Measurements from ENCODE around the gene SMYD2.
A peak's percentile ranks its signal among the peaks of the same experiment; 100 is the strongest.

The SMYD2 gene

DNA sequence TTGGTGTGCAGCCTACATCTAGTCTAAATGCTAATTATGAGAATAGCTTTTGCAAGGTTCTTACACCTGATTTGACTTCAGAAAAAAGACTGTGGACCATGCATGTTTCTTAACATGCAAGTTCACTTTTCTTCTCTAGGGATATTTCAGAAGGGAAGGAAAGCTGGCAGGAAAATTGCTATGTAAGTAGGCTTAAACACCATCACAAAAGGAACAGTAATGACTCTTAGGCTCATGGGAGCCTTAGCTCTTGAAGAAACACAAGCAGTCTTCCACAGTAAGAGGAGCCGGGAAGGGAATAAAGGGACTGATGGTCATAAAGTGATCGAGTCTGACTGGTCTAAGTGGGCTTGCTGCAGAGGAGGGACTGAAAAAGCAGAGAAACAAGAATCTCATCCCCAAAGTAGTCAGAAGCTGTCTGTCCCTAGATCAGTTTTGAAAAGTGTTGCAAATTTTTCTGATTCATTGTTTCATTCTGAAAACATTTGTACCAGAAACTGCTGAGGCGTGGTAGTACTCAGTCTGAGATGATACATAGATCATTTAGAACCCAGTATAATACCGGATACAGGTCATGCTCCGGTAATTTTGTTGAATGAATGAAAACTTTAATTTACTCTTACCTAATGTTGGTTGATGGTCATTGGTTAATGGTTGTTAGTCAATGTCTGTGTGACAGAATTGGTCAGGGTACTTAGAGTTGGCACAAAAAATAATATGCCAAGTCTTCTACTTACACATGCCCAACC, 40.9 kb downstream of the SMYD2 start:
- no peak for DNase-seq (ENCODE audit: insufficient read length)

DNA sequence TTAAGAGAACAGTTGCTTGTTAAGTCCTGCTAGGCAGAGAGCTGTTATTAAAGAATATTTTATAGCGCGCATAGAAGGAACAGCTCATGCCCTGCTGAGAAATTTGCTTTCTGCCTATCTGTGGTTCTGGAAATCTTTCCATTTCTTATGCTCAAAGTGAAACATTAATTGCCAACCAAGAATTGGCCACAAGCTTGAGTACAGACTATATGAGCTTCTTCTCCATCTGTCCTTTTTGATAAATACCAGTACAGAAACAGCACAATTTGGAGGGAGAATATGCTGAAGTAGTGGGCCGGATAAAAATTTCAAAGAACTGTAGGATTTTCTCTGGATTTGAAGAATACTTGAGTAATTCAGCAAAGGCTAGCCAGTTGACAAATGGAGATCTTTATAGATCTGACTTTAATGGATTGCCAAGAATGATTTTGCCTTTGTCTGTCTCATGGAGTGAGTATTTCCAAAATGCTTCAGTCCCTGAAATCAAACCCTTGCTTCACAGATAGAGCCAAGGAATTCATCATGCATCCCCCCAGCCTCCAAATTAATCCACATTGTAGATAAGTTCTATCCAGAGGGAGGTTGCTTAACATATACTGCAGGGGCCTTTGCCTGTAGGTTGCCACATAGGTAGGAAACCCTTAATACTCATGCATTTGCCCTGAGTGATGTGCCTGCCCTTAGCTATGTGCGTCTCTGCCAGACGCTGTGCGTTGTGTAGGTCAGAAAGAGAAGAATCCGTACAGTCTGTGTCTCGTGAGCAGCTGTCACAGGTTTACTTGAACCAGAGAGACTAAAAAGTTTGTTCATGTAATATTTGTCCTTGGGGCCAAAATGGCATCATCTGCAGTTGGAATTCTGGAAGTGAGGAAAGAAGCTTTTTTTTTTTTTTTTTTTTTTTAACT, 44.2 kb downstream of the SMYD2 start:
- FAIRE-seq (no peak), DNase-seq (ENCODE audit: insufficient read length) (no peak)
- TF ChIP-seq TAF1 (IDR thresholded peaks at IDR 0.05; ENCODE audit: borderline replicate concordance, low read depth, low read length), result no peak
- TF ChIP-seq POLR2AphosphoS5 (IDR thresholded peaks at IDR 0.05; ENCODE audit: low read depth, low read length), result no peak
- no peak for TF ChIP-seq POLR2A (IDR thresholded peaks at IDR 0.05; ENCODE audit: low read depth, low read length)

More for the DNA sequence above, 40.9 kb downstream of the SMYD2 start:
- FAIRE-seq, result no peak
- TF ChIP-seq POLR2AphosphoS5 (IDR thresholded peaks at IDR 0.05; ENCODE audit: low read depth, low read length), result no peak
- TF ChIP-seq TAF1 (IDR thresholded peaks at IDR 0.05; ENCODE audit: borderline replicate concordance, low read depth, low read length), result no peak
- no peak for TF ChIP-seq POLR2A (IDR thresholded peaks at IDR 0.05; ENCODE audit: low read depth, low read length)

DNA sequence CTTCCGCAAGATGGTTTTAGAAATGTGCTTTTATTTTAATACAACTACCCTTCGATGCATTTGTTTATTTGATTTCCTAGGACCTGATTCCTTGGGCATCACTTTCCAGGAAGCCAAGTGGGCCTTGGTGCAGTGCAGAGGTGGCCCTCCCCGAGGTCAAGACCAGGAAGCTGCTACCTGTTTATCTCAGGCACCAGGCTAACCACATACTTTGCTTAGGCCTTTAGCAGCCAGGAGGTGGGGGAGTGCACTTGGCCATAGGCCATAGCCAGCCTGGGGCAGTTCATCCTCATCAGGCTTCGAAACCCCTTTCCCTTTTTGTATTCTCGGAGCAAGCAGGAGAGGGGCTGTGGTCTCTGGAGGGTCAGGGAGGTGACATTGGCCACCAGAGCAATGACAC, 45.4 kb downstream of the SMYD2 start:
- FAIRE-seq, result no peak
- TF ChIP-seq POLR2A (IDR thresholded peaks at IDR 0.05; ENCODE audit: low read depth, low read length), result no peak
- no peak for TF ChIP-seq TAF1 (IDR thresholded peaks at IDR 0.05; ENCODE audit: borderline replicate concordance, low read depth, low read length)
- TF ChIP-seq POLR2AphosphoS5 (IDR thresholded peaks at IDR 0.05; ENCODE audit: low read depth, low read length), result no peak
- DNase-seq (ENCODE audit: insufficient read length), result no peak

DNA sequence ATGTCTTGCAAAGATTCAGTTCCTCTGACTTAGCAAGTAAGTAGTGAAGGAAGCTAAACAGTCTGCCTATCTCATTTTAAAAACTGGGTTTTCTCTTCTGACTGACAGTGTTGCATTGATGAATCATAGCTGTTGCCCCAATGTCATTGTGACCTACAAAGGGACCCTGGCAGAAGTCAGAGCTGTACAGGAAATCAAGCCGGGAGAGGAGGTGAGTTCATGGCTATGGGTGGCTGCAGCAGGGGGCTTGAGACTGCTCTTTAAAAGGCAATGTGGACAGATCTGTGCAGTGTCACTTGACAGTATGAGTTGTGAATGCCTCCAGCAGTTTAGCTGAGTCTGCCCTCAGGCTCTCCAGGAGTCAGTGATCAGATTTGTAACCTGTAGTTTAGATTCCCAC, 46.6 kb downstream of the SMYD2 start:
- DNase-seq (ENCODE audit: insufficient read length) (no peak), FAIRE-seq (no peak)
- no peak for TF ChIP-seq POLR2AphosphoS5 (IDR thresholded peaks at IDR 0.05; ENCODE audit: low read depth, low read length)
- TF ChIP-seq TAF1 (IDR thresholded peaks at IDR 0.05; ENCODE audit: borderline replicate concordance, low read depth, low read length), result no peak
- no peak for TF ChIP-seq POLR2A (IDR thresholded peaks at IDR 0.05; ENCODE audit: low read depth, low read length)

DNA sequence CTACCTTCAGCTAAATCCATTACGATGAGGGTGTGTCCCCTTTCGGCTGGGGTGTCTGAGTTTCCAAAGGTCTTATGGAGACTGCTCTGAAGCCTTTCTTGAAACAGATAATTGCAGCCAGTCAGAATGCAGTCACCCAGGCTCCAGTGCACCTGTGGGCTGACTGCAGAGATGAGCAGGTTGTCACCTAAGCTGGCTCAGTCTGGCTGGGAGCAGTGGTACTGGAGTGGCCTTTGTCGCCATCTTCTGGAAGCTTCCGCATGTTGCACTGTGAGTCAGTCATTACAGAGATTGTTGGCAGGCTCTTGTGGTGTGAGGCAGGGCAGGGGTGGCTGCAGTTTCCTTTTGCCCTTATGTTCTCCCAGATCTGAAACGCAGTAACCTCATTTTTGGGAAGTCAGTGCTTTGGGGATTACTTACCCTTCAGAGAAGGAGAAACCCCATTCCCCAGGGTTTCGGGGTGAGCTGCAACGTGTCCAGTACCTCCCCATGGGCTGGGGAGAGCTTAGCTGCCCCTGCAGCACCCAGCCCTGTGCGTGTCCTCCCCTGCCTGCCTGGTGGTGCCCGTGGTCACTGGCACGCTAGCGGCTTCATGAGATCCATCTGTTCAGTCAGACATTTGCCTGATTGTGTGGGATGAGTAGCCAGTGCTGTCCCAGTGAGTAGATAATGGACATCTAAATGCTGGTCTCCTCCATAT, 48.0 kb downstream of the SMYD2 start:
- DNase-seq (ENCODE audit: insufficient read length) (peak; percentile 54), FAIRE-seq (peak; percentile 93)
- TF ChIP-seq TAF1 (IDR thresholded peaks at IDR 0.05; ENCODE audit: borderline replicate concordance, low read depth, low read length) (no peak), POLR2AphosphoS5 (IDR thresholded peaks at IDR 0.05; ENCODE audit: low read depth, low read length) (no peak), POLR2A (IDR thresholded peaks at IDR 0.05; ENCODE audit: low read depth, low read length) (no peak)

DNA sequence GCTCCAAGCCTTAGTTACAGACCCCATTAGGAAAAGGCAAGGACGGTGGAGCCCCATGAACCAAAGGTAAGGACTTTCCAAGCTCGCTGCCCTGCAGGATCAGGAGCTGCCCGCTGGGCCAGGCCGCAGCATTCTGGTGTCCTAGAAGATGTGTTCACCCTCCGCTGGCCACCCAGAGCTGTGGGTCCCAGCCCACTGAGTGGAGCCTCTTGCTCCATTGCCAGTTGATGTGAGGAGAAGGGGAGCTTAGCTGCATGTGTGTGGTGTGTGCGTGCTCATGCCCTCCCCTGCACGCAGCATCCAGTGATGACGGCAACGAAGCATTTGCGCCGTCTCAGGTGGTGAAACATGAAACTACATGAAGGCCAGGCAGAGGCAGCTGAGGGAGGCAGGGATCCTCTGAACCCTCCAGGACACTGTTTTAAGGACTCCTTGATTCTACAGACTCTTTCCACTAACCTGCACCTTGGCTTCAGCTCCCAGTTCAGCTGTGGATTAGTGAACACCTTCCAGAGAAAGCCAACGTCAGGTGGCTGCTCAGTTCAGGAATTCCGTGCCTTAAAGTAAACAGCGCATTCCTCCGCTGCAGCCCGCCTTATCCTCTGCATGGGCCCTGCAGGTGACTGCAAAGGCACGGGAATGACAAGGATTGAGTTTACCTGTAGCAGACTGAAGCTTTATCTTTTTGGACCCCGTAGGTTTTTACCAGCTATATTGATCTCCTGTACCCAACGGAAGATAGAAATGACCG, 48.7 kb downstream of the SMYD2 start:
- DNase-seq (ENCODE audit: insufficient read length), result no peak
- TF ChIP-seq TAF1 (IDR thresholded peaks at IDR 0.05; ENCODE audit: borderline replicate concordance, low read depth, low read length) (no peak), POLR2A (IDR thresholded peaks at IDR 0.05; ENCODE audit: low read depth, low read length) (no peak), POLR2AphosphoS5 (IDR thresholded peaks at IDR 0.05; ENCODE audit: low read depth, low read length) (no peak)
- FAIRE-seq, result no peak

DNA sequence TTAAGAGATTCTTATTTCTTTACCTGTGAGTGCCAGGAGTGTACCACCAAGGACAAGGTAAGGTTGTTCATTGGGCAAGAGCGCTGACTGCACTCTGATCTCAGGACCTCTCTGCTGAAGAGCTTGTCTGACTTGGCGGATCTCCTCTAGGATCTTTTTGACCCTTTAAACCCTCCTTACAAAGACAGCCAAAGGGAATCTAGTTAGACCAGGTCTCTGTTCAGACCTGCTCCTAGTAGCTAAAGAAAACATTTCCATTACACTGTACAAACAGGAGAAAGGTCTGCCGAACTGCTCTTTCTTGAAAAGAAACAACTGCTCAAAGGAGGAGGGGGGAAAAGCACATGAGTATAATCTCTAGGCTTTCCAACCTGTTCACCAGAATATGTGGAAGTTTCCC, 49.3 kb downstream of the SMYD2 start:
- DNase-seq (ENCODE audit: insufficient read length) (no peak), FAIRE-seq (no peak)
- TF ChIP-seq POLR2AphosphoS5 (IDR thresholded peaks at IDR 0.05; ENCODE audit: low read depth, low read length) (no peak), TAF1 (IDR thresholded peaks at IDR 0.05; ENCODE audit: borderline replicate concordance, low read depth, low read length) (no peak), POLR2A (IDR thresholded peaks at IDR 0.05; ENCODE audit: low read depth, low read length) (no peak)

DNA sequence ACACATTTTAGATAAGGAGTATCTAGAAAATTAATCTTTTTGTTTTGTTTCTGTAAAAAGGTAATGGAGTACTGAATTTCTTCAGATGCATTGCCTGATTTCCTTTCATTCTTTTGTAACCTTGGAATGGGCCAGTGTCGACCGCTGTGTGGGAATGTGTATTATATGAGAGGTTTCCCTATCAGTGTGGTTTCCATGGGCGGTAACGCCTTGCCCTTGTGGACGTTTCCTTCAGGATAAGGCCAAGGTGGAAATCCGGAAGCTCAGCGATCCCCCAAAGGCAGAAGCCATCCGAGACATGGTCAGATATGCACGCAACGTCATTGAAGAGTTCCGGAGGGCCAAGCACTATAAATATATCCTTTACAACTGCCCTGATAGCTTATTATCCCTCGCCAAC, 49.8 kb downstream of the SMYD2 start:
- FAIRE-seq (no peak), DNase-seq (ENCODE audit: insufficient read length) (no peak)
- TF ChIP-seq POLR2AphosphoS5 (IDR thresholded peaks at IDR 0.05; ENCODE audit: low read depth, low read length) (no peak), POLR2A (IDR thresholded peaks at IDR 0.05; ENCODE audit: low read depth, low read length) (no peak), TAF1 (IDR thresholded peaks at IDR 0.05; ENCODE audit: borderline replicate concordance, low read depth, low read length) (no peak)

DNA sequence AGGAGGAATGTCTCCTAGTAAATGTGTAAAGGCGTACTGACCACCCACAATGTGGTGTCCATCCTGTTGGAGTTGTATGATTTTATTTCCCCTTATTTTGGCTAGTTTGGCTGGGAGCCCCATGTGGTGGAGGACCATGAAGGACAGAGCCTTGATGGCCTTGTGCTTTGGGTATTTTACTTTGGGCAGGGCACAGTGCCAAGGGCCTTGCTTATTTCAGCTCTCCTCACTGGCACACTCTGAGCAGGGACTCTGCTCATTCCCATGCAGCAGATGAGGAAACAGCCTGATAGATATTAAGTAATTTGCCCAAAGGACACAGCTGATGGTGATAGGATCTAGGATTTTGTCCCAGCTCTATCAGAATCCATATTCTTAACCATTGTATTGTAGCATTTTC, 50.2 kb downstream of the SMYD2 start:
- TF ChIP-seq TAF1 (IDR thresholded peaks at IDR 0.05; ENCODE audit: borderline replicate concordance, low read depth, low read length) (no peak), POLR2AphosphoS5 (IDR thresholded peaks at IDR 0.05; ENCODE audit: low read depth, low read length) (no peak), POLR2A (IDR thresholded peaks at IDR 0.05; ENCODE audit: low read depth, low read length) (no peak)
- FAIRE-seq (no peak), DNase-seq (ENCODE audit: insufficient read length) (no peak)

DNA sequence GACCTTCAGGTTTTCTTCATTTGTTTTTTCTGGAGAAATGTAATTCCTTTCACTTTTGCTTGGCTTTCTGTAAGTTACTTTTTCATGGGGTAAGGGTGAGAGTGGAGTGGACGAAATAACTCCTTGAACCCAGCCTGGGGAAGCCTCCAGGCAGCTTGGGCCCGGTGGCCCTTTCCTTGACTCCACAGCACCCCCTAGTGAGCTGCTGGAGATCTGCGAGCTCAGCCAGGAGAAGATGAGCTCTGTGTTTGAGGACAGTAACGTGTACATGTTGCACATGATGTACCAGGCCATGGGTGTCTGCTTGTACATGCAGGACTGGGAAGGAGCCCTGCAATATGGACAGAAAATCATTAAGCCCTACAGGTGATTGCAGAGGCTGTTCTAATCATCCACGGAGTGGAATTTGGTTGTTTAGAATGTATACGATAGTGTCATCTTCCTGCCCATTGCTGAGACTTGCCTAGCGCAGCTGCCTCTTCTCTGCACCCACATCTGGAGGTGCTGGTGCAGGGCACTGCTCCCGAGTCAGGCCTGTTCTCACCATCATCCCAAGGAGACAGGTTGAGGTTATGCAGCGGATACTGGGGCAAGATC, 51.0 kb downstream of the SMYD2 start:
- TF ChIP-seq TAF1 (IDR thresholded peaks at IDR 0.05; ENCODE audit: borderline replicate concordance, low read depth, low read length) (no peak), POLR2AphosphoS5 (IDR thresholded peaks at IDR 0.05; ENCODE audit: low read depth, low read length) (no peak), POLR2A (IDR thresholded peaks at IDR 0.05; ENCODE audit: low read depth, low read length) (no peak)
- peak; percentile 63 for FAIRE-seq
- DNase-seq (ENCODE audit: insufficient read length), result peak; percentile 48
